HG02840 (cell line): ENCODE measurements around the gene SRRT.
"Not testable (repeated sequence)": the region's sequence is repeated elsewhere in the genome, so short reads cannot be mapped to it uniquely, and the experiment has no call there.

Source experiments
- ATAC-seq: cut with Tn5 transposase; IDR thresholded peaks from one replicate; pipeline ENCODE4 v1.9.1; 2021; ENCODE audit warnings: mild to moderate bottlenecking, moderate library complexity, moderate number of reproducible peaks; ENCODE audit not compliant: unreplicated experiment, low FRiP score

Gene SRRT

GRCh38 chr7:100919335-100919734 lies 44.4 kb downstream of the SRRT start:
- ATAC-seq, result not testable (repeated sequence)

GRCh38 chr7:100919779-100920437 lies 45.0 kb downstream of the SRRT start:
- ATAC-seq, result not testable (repeated sequence)

GRCh38 chr7:100921039-100921438 lies 46.1 kb downstream of the SRRT start:
- no peak for ATAC-seq

GRCh38 chr7:100923616-100924015 lies 48.7 kb downstream of the SRRT start:
- not testable (repeated sequence) for ATAC-seq

- ATAC-seq, result no peak
Measured at GRCh38 chr7:100929808-100930174, 54.9 kb downstream of the SRRT start.

- ATAC-seq, result no peak
Measured at GRCh38 chr7:100933734-100934133, 58.8 kb downstream of the SRRT start.

- ATAC-seq, result not testable (repeated sequence)
Measured at GRCh38 chr7:100935381-100935780, 60.5 kb downstream of the SRRT start.

- not testable (repeated sequence) for ATAC-seq
Measured at GRCh38 chr7:100936167-100936566, 61.3 kb downstream of the SRRT start.
